HUDEP-2 (cell line): ENCODE measurements around the gene FADS6.

Experiments
- DNase-seq, 76 experiments: peaks; one replicate each; lab custom pipeline; 2025; ENCODE audit not compliant: unreplicated experiment in 76 of 76; lab: John Stamatoyannopoulos, UW

FADS6 gene

GRCh38 chr17:74856112-74856511, 37.3 kb downstream of the FADS6 start:
- DNase-seq = no peak

DNA sequence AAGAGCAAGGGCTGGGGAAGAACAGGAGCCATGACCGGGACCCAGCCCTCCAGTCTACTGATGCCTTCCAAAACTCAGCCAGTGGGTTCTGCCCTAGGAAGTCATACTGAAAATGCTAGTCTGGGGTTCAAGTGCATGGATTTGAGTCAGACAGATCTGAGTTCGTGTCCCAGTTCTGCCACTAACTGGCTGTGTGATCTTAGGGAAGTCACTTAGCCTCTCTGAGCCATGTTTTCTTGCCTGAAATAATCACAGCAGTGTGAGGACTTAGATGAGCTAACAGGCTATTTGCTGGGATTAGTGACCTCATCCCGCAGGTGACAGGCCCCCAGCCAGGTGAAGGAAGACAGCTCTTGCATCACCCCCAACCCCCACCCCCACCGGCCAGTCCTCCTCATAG, 38.1 kb downstream of the FADS6 start:
- no peak for DNase-seq

GRCh38 chr17:74854792-74855191, 38.6 kb downstream of the FADS6 start:
- DNase-seq = no peak

GRCh38 chr17:74853669-74854068, 39.8 kb downstream of the FADS6 start:
- no peak for DNase-seq

DNA sequence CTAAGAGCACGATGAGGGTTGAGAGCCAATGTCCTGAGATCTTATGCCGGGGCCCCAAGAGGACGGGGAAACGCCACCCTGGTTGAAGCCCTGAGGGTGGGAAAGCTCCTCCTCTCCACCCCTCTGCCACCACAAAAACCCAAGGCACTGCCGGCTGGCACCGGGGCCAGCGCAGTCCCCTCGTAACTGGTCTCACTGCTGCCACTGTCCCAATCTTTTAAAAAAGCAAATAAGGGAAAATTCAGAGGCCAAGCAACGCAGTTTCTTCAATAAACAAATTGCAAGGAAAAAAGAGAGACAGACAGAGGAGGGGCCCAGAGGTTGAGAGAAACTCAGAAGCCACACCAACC, 40.4 kb downstream of the FADS6 start:
- no peak for DNase-seq

DNA sequence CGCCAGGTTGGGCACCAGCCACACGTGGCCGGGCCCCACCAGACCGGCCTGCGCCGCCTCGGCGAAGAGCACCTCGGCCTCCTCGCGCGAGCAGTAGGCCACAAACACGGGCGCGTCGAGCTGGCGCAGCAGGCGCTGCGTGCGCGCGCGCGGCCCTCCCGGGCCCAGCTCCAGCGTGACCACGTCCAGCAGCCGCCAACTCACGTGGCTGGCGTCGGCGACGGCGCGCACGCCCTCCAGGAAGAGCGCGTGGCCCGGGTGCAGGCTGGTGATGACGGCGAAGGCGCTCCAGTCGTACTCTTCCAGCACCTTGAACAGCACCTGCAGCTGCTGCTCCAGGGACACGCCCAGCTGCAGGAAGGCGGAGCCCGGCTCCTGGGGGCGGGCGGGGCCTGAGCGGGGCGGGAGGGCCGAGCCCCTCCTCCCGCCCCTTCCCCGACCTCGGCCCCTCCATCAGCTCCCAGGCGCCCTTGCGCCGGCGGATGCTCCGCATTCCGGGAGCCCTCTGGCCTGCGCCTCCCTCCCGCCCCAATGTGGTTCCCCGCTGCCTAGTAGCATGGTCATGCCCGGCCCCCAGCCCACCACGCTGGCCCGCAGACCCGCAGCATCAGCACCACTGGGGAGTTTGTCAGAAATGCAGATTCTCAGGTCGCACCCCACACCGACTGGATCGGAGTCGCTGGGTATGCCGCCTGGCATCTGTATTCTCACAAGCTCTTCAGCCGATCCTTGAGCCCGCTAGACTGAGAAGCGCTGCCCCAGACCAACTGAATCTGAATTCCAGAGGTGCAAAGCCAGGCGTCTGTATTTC, 41.0 kb downstream of the FADS6 start:
- DNase-seq = peak in 5 of 76 experiments; percentile 8 to 25 (median 8)

DNA sequence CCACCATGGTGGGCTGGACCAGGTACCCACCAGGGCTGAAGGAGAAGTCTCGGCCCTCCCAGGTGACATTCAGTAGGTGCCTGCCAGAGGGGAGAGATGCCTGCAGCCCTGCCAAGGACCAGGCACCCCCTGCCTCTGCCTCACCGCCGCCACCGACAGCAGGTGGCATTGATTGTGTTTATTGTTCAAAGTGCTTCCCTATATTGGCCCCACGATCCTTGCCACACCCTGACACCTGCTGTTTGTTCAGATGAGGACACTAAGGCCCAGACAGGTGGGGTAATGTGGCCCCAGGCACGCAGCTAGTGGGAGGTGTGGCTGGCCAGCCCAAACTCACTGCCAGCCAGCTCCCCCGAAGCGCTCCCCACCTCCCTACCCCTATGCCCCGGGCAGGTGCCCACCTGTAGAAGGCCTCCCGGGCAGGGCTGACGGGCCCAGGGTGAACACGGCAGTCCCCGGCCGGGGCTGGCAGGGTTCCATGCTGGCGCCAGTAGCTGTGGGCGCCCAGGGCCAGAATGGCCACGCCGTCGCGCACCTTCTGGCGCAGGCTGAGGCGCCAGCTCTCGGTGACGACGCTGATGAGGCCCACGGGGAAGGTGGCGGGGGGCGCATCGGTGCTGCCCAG, 41.7 kb downstream of the FADS6 start:
- no peak for DNase-seq

DNA sequence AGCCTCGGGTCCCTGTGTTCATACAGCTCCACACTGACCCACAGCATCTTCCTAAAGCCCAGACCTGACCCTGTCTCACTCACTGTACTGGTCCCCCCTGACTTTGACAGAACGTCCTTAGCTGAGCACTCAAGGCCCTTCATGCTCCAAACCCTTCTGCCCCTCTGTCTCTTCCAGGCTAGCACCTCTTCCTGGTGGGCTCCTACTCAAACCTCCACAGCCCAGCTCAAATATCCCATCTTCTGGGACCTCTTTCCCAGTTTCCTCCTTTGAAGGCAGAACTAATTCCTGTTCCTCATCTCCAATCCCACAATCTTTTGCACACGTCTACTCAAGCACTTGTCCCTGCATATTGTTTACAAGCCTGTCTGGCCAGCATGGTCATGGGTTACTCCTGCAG, 42.5 kb downstream of the FADS6 start:
- no peak for DNase-seq

- DNase-seq = no peak
These were observed 43.1 kb downstream of the FADS6 start for GRCh38 chr17:74850310-74850709.

DNA sequence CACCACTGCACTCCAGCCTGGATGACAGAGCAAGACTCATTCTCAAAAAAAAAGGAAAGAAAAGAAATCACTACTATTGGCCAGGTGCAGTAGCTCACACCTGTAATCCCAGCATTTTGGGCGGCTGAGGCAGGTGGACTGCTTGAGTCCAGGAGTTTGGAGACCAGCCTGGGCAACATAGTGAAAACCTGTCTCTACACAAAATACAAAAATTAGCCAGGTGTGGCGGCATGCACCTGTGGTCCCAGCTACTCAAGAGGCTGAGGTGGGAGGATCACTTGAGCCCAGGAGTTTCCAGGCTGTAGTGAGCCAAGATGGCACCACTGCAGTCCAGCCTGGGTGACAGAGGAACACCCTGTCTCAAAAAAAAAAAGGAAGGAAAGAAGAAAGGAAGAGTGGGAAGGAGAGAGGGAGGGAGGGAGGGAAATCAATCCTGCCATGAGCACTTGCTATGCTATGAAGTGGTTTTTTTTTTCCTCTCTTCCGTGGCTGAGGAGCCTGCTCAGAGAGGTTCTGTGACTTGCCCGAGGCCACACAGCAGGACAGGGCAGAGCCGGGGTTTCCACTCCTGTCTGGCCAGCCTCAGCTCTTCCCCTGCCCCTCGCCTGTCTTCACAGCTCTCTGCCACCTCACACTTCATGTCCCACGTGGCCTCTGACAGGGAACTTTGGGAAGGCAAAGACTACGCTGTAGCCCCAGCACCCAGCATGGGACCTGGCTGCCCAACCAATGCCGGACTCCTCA, 44.6 kb downstream of the FADS6 start:
- no peak for DNase-seq

GRCh38 chr17:74846621-74847020, 46.8 kb downstream of the FADS6 start:
- DNase-seq = no peak

DNA sequence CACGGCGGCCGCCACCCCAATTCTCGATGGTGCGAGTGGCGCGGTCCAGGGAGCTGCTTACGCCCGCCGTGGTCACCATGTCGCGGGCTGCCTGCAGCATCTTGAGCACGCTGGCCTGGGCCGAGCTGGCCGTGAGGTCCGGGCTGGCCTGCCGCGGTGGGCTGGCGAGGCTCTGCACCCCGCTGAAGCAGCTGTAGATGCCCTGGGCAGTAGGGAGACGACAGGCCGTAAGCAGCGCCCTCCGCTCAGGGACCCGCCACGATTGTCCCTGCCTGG, 50.1 kb downstream of the FADS6 start:
- DNase-seq = no peak

DNA sequence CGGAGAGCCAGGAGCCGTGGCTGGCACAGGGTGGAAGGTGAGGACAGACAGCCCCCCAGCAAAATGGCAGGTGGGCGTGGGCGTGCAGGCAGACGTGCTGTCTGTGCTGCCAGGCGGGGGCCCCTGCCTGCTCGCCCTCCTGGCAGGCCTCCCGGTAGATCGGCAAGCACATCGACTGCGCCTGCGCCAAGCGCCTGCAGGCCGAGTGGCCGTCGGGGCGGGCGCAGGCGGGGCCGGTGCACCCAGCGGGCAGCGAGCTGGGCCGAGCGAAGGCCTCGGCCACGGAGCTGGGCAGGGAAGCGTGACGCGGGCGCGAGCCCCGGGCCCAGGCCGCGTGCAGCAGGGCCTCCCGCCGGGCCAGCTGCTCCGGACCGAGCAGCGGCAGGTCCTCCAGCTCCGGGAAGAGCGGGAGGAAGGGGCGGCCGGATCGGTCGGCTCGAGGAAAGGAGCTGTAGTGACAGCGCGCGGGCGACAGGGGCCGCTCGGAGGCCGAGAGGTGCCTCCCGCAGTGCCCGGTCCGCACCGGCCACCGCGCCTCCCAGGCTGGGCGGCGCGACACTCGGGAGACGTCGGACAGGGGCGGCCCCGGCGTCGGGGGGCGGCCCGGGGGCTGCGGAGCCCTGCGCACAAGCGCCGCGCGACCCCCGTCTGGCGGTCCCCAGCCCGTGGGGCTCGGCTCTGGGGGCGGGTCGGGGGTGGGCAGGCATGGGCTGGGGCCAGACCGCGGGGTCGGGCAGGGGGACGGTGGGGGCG, 50.7 kb downstream of the FADS6 start:
- DNase-seq = peak in 53 of 76 experiments; percentile 3 to 81 (median 40)

DNA sequence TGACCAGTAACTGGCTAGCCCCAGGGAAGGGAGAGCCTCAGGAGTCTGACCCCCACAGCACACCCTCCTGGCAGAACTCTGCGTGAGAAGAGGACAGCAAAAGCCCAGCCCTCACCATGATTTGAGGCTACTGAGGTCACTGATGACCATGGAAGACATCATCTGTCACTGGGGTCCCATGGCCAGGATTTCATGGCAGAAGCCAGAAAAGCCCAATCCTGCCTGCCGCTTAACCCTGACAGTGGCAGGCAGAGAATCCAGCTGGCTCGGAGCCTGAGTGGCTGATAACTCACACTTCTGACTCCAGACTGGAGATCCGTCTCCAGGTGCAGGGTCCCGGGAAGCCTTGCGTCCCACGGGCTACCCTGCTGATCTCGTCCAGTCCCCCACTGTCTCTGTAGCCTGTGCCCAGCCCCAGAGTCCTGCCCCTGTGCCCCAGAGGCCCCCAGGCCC, 51.3 kb downstream of the FADS6 start:
- peak in 1 of 76 experiments; percentile 17 for DNase-seq

DNA sequence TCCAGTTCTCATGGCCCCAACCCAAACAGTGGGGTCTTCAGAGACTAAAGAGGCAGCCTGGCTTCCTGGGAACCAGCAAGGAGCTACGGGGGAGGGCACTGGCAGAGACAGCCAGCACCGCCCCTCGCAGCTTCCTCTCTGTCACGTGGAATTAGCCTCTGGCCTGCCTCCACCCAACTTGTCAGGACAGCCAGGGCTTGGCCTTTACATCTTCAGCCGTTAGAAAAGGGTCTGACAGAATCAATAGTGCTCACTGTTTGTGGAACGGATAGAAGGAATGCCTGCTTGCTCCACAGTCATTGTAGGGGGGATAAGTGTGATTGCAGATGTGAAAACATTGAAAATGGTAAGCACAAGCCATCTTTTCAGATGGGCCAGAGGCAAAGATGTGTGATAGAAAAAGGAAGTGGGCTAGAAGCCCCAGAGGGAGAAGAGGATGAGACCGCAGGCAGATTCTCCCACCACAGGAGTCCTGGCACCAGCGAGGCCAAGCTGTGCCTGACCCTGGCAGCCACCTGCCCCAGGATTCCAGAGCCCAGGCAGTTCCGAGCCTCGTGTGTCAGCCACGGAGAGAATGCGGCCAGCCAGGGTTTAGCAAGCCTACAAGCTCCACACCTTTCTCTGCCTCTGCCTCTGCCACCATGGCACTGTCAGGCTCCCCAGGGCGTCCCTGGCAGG, 52.3 kb downstream of the FADS6 start:
- peak in 63 of 76 experiments; percentile 6 to 79 (median 52) for DNase-seq

- no peak for DNase-seq
These were observed 53.2 kb downstream of the FADS6 start for GRCh38 chr17:74839990-74840852.

GRCh38 chr17:74838274-74838673, 55.2 kb downstream of the FADS6 start:
- DNase-seq = no peak

GRCh38 chr17:74836691-74837467, 56.6 kb downstream of the FADS6 start:
- DNase-seq = no peak

DNA sequence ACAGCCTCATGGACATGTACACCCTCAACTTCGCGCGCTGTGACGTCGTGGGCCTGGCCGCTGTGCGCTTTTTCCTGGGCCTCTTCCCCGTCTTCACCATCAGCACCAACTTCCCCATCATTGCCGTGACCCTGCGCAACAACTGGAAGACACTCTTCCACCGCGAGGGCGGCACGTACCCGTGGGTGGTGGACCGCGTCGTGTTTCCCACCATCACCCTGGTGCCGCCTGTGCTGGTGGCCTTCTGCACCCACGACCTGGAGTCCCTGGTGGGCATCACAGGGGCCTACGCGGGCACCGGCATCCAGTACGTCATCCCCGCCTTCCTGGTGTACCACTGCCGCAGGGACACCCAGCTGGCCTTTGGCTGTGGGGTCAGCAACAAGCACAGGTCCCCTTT, 57.2 kb downstream of the FADS6 start:
- no peak for DNase-seq
